ENCODE results near the gene OR6S1. TPM values are rescaled to one million over a fixed set of nuclear protein-coding genes. Genes with fewer than 3 reads are reported as not detected.
"Not testable (repeated sequence)": the region's sequence is repeated elsewhere in the genome, so short reads cannot be mapped to it uniquely, and the experiment has no call there.

The OR6S1 gene
- total RNA-seq, 3 donors from 2014 or later (not counting 1 experiment from before 2014, with no cell fraction given): not detected

- no peak overlapping the region for H3K4me3 ChIP-seq (ENCODE audit: low read length)
- TF ChIP-seq, protein P1, sequence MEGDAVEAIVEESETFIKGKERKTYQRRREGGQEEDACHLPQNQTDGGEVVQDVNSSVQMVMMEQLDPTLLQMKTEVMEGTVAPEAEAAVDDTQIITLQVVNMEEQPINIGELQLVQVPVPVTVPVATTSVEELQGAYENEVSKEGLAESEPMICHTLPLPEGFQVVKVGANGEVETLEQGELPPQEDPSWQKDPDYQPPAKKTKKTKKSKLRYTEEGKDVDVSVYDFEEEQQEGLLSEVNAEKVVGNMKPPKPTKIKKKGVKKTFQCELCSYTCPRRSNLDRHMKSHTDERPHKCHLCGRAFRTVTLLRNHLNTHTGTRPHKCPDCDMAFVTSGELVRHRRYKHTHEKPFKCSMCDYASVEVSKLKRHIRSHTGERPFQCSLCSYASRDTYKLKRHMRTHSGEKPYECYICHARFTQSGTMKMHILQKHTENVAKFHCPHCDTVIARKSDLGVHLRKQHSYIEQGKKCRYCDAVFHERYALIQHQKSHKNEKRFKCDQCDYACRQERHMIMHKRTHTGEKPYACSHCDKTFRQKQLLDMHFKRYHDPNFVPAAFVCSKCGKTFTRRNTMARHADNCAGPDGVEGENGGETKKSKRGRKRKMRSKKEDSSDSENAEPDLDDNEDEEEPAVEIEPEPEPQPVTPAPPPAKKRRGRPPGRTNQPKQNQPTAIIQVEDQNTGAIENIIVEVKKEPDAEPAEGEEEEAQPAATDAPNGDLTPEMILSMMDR (IDR thresholded peaks at IDR 0.05): no peak
- H3K4me1 ChIP-seq (ENCODE audit: control insufficient read depth, insufficient read depth, low read length): no peaks in the 10 kb centered on the region
- H3K9me3 ChIP-seq (ENCODE audit: control insufficient read depth, insufficient read depth, low read length): no peaks in the 10 kb centered on the region
- Mint-ChIP-seq H3K4me3 (no peak overlapping the region), H3K36me3 (no peaks in the 10 kb centered on the region), H3K9me3 (no peaks in the 10 kb centered on the region), H3K27me3 (ENCODE audit: low read depth in 2 of 2) (peaks cover 32 to 57% of the 10 kb centered on the region in 2 donors), H3K4me1 (no peaks in the 10 kb centered on the region), H3K27ac (no peak overlapping the region)
- intact Hi-C loops (cut with micrococcal nuclease): no loop called here
- ATAC-seq (no peak), DNase-seq (no peak)
- peaks cover 4% of the 10 kb centered on the region for H3K27me3 ChIP-seq (ENCODE audit: control insufficient read depth, insufficient read depth, low read length)
- 100% methylated on average over 1 of the region's 1 CpG for WGBS (ENCODE audit: insufficient coverage)
- H3K36me3 ChIP-seq (ENCODE audit: control insufficient read depth, insufficient read depth, low read length): no peaks in the 10 kb centered on the region
- H3K27ac ChIP-seq (ENCODE audit: low read length): no peak overlapping the region
Observed at GRCh38 chr14:20645481-20645880, 4.0 kb upstream of the OR6S1 start.

DNA sequence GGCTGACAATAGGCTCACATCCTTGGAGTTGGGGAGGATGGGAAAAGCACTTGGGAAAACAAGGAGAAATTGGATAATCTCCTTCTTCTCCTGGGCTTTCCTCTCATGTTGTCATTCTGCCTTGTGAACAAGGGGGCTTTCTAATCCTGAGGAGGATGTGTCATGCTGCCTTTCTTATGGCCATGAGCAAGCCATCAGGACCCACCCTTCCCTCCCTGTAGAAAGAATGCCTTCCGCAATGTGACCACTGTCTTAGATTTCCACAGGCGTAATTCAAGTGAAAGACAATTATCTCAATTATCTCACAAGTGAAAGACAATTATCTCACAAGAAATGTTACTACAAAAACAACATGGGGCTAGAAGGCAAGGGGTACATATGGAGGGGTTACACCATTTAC lies 3.0 kb upstream of the OR6S1 start:
- no peaks in the 10 kb centered on the region for H3K36me3 ChIP-seq (ENCODE audit: control insufficient read depth, insufficient read depth, low read length)
- Mint-ChIP-seq H3K27ac (no peak overlapping the region), H3K4me3 (no peak overlapping the region), H3K4me1 (no peaks in the 10 kb centered on the region), H3K36me3 (no peaks in the 10 kb centered on the region), H3K9me3 (no peaks in the 10 kb centered on the region), H3K27me3 (ENCODE audit: low read depth in 2 of 2) (peaks cover 32 to 56% of the 10 kb centered on the region in 2 donors)
- DNase-seq (no peak), ATAC-seq (no peak)
- H3K4me1 ChIP-seq (ENCODE audit: control insufficient read depth, insufficient read depth, low read length): no peaks in the 10 kb centered on the region
- H3K4me3 ChIP-seq (ENCODE audit: low read length): no peak overlapping the region
- intact Hi-C loops (cut with micrococcal nuclease): no loop called here
- TF ChIP-seq, protein P1 (IDR thresholded peaks at IDR 0.05): no peak
- H3K27ac ChIP-seq (ENCODE audit: low read length): no peak overlapping the region
- 100% methylated on average over 2 of the region's 2 CpGs for WGBS (ENCODE audit: insufficient coverage)
- H3K9me3 ChIP-seq (ENCODE audit: control insufficient read depth, insufficient read depth, low read length): no peaks in the 10 kb centered on the region
- peaks cover 4% of the 10 kb centered on the region for H3K27me3 ChIP-seq (ENCODE audit: control insufficient read depth, insufficient read depth, low read length)

- H3K36me3 ChIP-seq (ENCODE audit: control insufficient read depth, insufficient read depth, low read length); ATAC-seq; H3K27me3 ChIP-seq (ENCODE audit: control insufficient read depth, insufficient read depth, low read length); H3K27ac Mint-ChIP-seq; intact Hi-C loops (cut with micrococcal nuclease); H3K9me3 ChIP-seq (ENCODE audit: control insufficient read depth, insufficient read depth, low read length); H3K4me3 ChIP-seq (ENCODE audit: low read length); H3K4me1 Mint-ChIP-seq; H3K27ac ChIP-seq (ENCODE audit: low read length); H3K4me3 Mint-ChIP-seq; H3K9me3 Mint-ChIP-seq; H3K4me1 ChIP-seq (ENCODE audit: control insufficient read depth, insufficient read depth, low read length); DNase-seq; H3K36me3 Mint-ChIP-seq: not testable (repeated sequence)
- peaks cover 31 to 56% of the 10 kb centered on the region in 2 donors for H3K27me3 Mint-ChIP-seq (ENCODE audit: low read depth in 2 of 2)
- no CpG with 5 or more reads among the region's 3 CpGs for WGBS (ENCODE audit: insufficient coverage)
Observed at GRCh38 chr14:20642755-20643154, 1.3 kb upstream of the OR6S1 start.

DNA sequence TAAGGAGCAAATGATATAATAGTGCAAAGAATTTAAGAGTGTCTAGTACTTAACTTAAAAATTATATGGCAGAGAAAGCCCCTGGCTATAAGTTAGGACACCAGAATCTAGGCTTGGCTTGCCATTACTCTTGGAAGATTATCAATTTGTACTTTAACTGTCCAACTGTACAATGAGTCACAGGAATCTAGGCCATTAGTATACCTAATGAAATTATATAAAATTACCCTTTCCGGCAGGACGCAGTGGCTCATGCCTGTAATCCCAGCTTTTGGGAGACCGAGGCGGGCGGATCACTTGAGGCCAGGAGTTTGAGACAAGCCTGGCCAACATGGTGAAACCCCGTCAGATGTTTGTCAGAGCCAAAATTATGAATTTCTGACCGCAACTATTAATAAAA lies 691 bp upstream of the OR6S1 start:
- no peaks in the 10 kb centered on the region for H3K9me3 ChIP-seq (ENCODE audit: control insufficient read depth, insufficient read depth, low read length)
- no peaks in the 10 kb centered on the region for H3K4me1 ChIP-seq (ENCODE audit: control insufficient read depth, insufficient read depth, low read length)
- no peak overlapping the region for H3K27ac ChIP-seq (ENCODE audit: low read length)
- ATAC-seq (no peak), DNase-seq (no peak)
- H3K4me3 ChIP-seq (ENCODE audit: low read length): no peak overlapping the region
- Mint-ChIP-seq H3K4me3 (no peak overlapping the region), H3K9me3 (no peaks in the 10 kb centered on the region), H3K27me3 (ENCODE audit: low read depth in 2 of 2) (peaks cover 31 to 56% of the 10 kb centered on the region in 2 donors), H3K4me1 (no peaks in the 10 kb centered on the region), H3K36me3 (no peaks in the 10 kb centered on the region), H3K27ac (no peak overlapping the region)
- intact Hi-C loops (cut with micrococcal nuclease): no loop called here
- 97% methylated on average over 7 of the region's 7 CpGs for WGBS (ENCODE audit: insufficient coverage)
- TF ChIP-seq, protein P1 (IDR thresholded peaks at IDR 0.05): no peak
- peaks cover 8% of the 10 kb centered on the region for H3K27me3 ChIP-seq (ENCODE audit: control insufficient read depth, insufficient read depth, low read length)
- H3K36me3 ChIP-seq (ENCODE audit: control insufficient read depth, insufficient read depth, low read length): no peaks in the 10 kb centered on the region

Measured in natural killer cell (primary cell).